HG03280 (cell line): ENCODE results near the gene SHROOM3.
"Not testable (repeated sequence)": the region's sequence is repeated elsewhere in the genome, so short reads cannot be mapped to it uniquely, and the experiment has no call there.

Source experiments
- ATAC-seq: cut with Tn5 transposase; IDR thresholded peaks from one replicate; pipeline ENCODE4 v1.9.1; 2021; ENCODE audit warnings: mild to moderate bottlenecking, moderate library complexity; ENCODE audit not compliant: unreplicated experiment

The SHROOM3 gene

GRCh38 chr4:76434901-76435527 is at the start of gene SHROOM3:
Gene SHROOM3, plus strand, starts transcription at chr4:76435229. Its CDS starts 824 bp downstream, at chr4:76436053.
- ATAC-seq = no peak

- no peak for ATAC-seq
Measured at GRCh38 chr4:76385974-76386373, 49.1 kb upstream of the SHROOM3 start.

GRCh38 chr4:76386566-76387305 is 48.3 kb upstream of the SHROOM3 start:
- no peak for ATAC-seq

- no peak for ATAC-seq
Measured at GRCh38 chr4:76388160-76388908, 46.7 kb upstream of the SHROOM3 start.

- no peak for ATAC-seq
Measured at GRCh38 chr4:76401654-76402053, 33.4 kb upstream of the SHROOM3 start.

- ATAC-seq = no peak
Measured at GRCh38 chr4:76406081-76406480, 28.9 kb upstream of the SHROOM3 start.

- no peak for ATAC-seq
Measured at GRCh38 chr4:76407440-76408119, 27.4 kb upstream of the SHROOM3 start.

- ATAC-seq = no peak
Measured at GRCh38 chr4:76410636-76411035, 24.4 kb upstream of the SHROOM3 start.

GRCh38 chr4:76420188-76420761 is 14.8 kb upstream of the SHROOM3 start:
- ATAC-seq = no peak

- no peak for ATAC-seq
Measured at GRCh38 chr4:76420762-76421581, 14.1 kb upstream of the SHROOM3 start, which contains the start of gene CCDC158. Gene CCDC158, minus strand, starts transcription at chr4:76421141. Its CDS starts 17,934 bp downstream, at chr4:76403207.

GRCh38 chr4:76423159-76423558 is 11.9 kb upstream of the SHROOM3 start:
- not testable (repeated sequence) for ATAC-seq

GRCh38 chr4:76426272-76426671 is 8.8 kb upstream of the SHROOM3 start:
- no peak for ATAC-seq

GRCh38 chr4:76429636-76430035 is 5.4 kb upstream of the SHROOM3 start:
- no peak for ATAC-seq

- no peak for ATAC-seq
Measured at GRCh38 chr4:76430519-76431388, 4.3 kb upstream of the SHROOM3 start.

- ATAC-seq = no peak
Measured at GRCh38 chr4:76435528-76436319, 695 bp downstream of the SHROOM3 start.

GRCh38 chr4:76439491-76439890 is 4.5 kb downstream of the SHROOM3 start:
- no peak for ATAC-seq

GRCh38 chr4:76441881-76442280 is 6.9 kb downstream of the SHROOM3 start:
- ATAC-seq = no peak

GRCh38 chr4:76442807-76443206 is 7.8 kb downstream of the SHROOM3 start:
- ATAC-seq = no peak
